Lung (tissue), 12 donors: Measurements from ENCODE around the gene ZBTB49. TPM values are rescaled to one million over a fixed set of nuclear protein-coding genes. Genes with fewer than 3 reads are reported as not detected.

Experiments used
- ATAC-seq: fragments of 200-7000 bp; cut with Tn5 transposase; one replicate; pipeline ENCODE4 v1.9.1; 2020; ENCODE audit warnings: moderate number of reproducible peaks; ENCODE audit not compliant: insufficient read depth, low FRiP score
- DNase-seq, 3 donors: peaks; one replicate each; pipeline ENCODE4 v3.0.0-alpha.2; 2013 to 2017
- H3K27ac ChIP-seq, 2 donors: one replicate each; pipeline ENCODE4 v1.5.1; 2013; ENCODE audit warnings: mild to moderate bottlenecking in 2 of 2, moderate library complexity in 2 of 2, control low read depth in 1 of 2, inconsistent platforms in 1 of 2, low read depth in 1 of 2, low read length in 1 of 2
- H3K27me3 ChIP-seq, 3 donors: one replicate each; pipeline ENCODE4 v1.5.1; 2013; ENCODE audit warnings: low read length in 2 of 3; ENCODE audit not compliant: control insufficient read depth in 3 of 3, insufficient read depth in 3 of 3
- H3K36me3 ChIP-seq, 4 donors: one replicate each; pipeline ENCODE4 v1.5.1; 2013; ENCODE audit warnings: low read length in 4 of 4, mild to moderate bottlenecking in 1 of 4, moderate library complexity in 1 of 4; ENCODE audit not compliant: control insufficient read depth in 4 of 4, insufficient read depth in 4 of 4
- H3K4me1 ChIP-seq, 5 donors: one replicate each; pipeline ENCODE4 v1.5.1; 2013; ENCODE audit warnings: low read length in 5 of 5, mild to moderate bottlenecking in 2 of 5, moderate library complexity in 1 of 5; ENCODE audit not compliant: control insufficient read depth in 5 of 5, insufficient read depth in 5 of 5
- H3K4me3 ChIP-seq: one replicate; pipeline ENCODE4 v1.5.1; 2013; ENCODE audit warnings: mild to moderate bottlenecking, control low read depth, moderate library complexity
- H3K9ac ChIP-seq, 2 donors: one replicate each; pipeline ENCODE4 v1.5.1; 2013; ENCODE audit warnings: low read length in 2 of 2, control low read depth in 1 of 2; ENCODE audit not compliant: insufficient read depth in 1 of 2
- H3K9me3 ChIP-seq, 4 donors: one replicate each; pipeline ENCODE4 v1.5.1; 2013; ENCODE audit warnings: low read length in 3 of 4, mild to moderate bottlenecking in 1 of 4, moderate library complexity in 1 of 4; ENCODE audit not compliant: control insufficient read depth in 4 of 4, insufficient read depth in 3 of 4
- CTCF ChIP-seq: IDR thresholded peaks from 2 replicates; pipeline ENCODE4 v1.5.1; 2012; ENCODE audit warnings: mild to moderate bottlenecking; ENCODE audit errors: control extremely low read depth, extremely low read depth
- WGBS, 2 donors: extraction: QIAGEN DNeasy Blood & Tissue Kit; methylation state at CpG; one replicate each; pipeline ENCODE4 v1.1.7; 2013; 5-methylcytosine and 5-hydroxymethylcytosine counted together
- polyA plus RNA-seq, 2 donors: library from polyadenylated mRNA; stranded (reverse); fragments of 200-250 nt; gene quantifications; one replicate each; pipeline ENCODE4 v1.2.1, GENCODE V29; 2013
- total RNA-seq, 2 donors: library from RNA; depleted of rRNA in 1 of 2; stranded (reverse); fragments of >200 nt in 1 of 2; gene quantifications; one replicate each; pipeline ENCODE4 v1.2.1, GENCODE V29; 2014 to 2021
- donor health status: control.
- donor health status: control.
- donor health status: Bipolar disorder and iron deficiency.
- donor health status: healthy.
- donor health status: DM: yes; HTN: yes; CAD: no.

Gene ZBTB49
- total and polyA plus RNA-seq, 4 donors = 1.8 to 9.0 (median 4.1) TPM

GRCh38 chr4:4315461-4316149, 25.6 kb downstream of the ZBTB49 start:
- H3K4me3 ChIP-seq = no peak overlapping the region
- no peak overlapping the region for H3K9ac ChIP-seq
- no peak for DNase-seq
- no peaks in the 10 kb centered on the region for H3K4me1 ChIP-seq
- WGBS, 2 donors = 84 to 88% methylated on average over 12 of the region's 12 CpGs
- H3K27me3 ChIP-seq = no peaks in the 10 kb centered on the region
- peaks cover 5 to 40% (median 13%) of the 10 kb centered on the region in 4 donors for H3K36me3 ChIP-seq
- ATAC-seq = no peak
- no peaks in the 10 kb centered on the region for H3K9me3 ChIP-seq
- no peak overlapping the region for H3K27ac ChIP-seq
- TF ChIP-seq CTCF = no peak

- Histone ChIP-seq H3K4me3 (no peak overlapping the region), H3K9ac (no peak overlapping the region), H3K9me3 (no peaks in the 10 kb centered on the region), H3K27ac (no peak overlapping the region), H3K4me1 (no peaks in the 10 kb centered on the region), H3K27me3 (no peaks in the 10 kb centered on the region), H3K36me3 (peaks cover 5 to 45% (median 14%) of the 10 kb centered on the region in 4 donors)
- no peak for TF ChIP-seq CTCF
- DNase-seq (no peak), ATAC-seq (no peak)
- WGBS, 2 donors = 94 to 97% methylated on average over 13 of the region's 13 CpGs
Measured at GRCh38 chr4:4316150-4316495, 26.1 kb downstream of the ZBTB49 start.

DNA sequence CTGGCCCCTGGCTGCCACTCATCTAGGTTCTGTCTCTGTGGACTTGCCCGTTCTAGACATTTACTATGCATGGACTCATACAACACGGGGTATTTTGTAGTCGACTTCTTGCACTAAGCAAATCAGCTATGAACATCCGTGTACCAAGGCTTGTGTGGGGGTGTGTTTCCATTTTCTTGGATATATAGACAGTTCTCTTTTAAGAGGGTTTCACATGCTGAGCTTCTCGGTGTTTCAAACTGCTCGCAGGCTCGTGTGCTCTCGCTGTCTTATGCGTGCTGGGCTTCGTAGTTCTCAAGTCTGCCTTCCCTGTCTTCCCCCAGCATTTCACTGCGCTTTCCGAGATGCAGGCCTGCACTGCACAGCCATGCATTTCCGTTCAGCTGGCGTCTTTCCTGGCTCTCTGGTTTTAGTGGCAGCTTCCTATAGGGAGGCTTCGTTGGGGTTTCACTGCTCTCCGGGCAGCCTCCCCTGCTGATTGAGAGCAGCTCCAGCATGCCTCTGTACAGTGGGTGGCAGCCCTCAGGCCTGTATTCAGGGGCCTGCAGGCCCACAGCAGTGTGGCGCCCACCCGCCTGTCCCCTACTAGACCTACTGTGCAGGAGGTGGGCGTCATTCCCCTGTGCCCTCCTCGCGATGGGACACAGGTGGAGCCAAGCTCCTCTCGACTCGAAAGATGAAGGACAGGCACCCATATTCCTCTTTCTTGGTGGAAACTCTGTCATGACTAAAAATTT, 27.6 kb downstream of the ZBTB49 start:
- peaks cover 5 to 53% (median 17%) of the 10 kb centered on the region in 4 donors for H3K36me3 ChIP-seq
- no peaks in the 10 kb centered on the region for H3K9me3 ChIP-seq
- no peaks in the 10 kb centered on the region for H3K27me3 ChIP-seq
- TF ChIP-seq CTCF = no peak
- ATAC-seq (no peak), DNase-seq (no peak)
- no peak overlapping the region for H3K9ac ChIP-seq
- no peak overlapping the region for H3K4me3 ChIP-seq
- no peaks in the 10 kb centered on the region for H3K4me1 ChIP-seq
- WGBS, 2 donors = 91% methylated on average over 23 of the region's 23 CpGs
- no peak overlapping the region for H3K27ac ChIP-seq
